Measurements from ENCODE around the gene GPX8.

Gene GPX8

DNA sequence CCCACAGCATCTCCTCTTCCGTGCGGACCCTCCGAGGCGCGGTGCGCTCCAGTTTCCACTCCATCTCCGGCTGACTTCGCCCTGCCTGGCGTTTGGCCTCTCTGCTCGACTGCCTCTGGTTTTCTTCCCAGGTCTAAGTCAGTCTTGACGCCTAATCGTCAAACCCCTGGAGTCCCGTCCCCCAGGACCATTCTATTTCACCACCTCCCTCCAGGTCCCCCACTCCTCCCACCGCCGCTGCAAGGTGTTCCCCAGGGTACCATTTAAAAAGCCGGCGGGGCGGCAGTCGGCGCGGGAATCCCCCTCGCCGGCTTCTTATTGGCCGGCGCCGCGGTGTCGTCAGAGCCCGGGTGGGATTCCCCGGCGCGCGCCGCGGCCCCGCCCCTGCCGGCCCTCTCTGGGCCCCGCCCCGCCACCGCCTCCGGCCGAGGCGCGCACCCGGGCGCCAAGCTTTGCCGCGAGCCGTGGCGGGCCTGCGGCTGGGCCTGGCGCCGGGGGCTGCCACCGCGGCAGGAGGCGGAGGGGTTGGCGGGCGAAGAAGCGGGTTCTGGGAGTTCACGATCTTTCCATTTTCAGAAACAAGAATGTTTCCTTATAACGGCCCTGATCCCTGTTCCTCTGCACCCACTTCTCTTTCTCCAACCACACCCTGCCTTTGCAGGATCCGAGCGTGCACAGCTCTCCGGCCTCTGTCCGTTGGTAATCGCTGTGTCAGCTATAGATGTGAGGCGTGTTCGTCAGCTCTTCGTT, 13.1 kb downstream of the GPX8 start, which contains the start of gene CDC20B:
CDC20B (minus strand) TSS at position 241 of the 750 bp plus-strand sequence; CDS start at position 64, 177 bp downstream.
- DNase-seq, result peak; percentile 71

DNA sequence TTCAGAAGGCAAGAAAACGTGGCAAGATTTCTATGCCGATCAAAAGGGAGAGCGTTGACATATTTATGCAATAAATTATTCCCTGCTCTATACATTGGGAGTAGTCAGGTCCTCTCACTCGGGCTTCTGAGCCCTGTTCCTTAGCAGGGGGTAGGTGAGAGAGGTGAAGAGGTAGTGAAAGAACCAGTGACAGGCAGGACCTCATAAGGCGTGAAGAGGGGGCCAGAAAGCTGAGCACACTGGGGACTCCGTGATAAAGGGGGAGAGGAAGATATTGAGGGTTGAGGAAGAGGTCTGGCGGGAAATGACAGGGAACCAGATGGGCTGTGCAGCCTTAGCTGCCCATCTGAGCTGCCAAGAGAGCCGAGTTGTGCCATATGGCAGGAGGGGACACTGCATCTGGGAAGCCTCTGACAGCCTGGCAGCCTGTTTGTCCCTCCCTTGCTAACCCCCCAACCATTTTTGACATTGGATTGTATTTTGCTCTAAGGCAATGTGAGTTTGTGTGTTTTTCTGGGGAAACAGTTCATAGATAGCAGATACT, 13.8 kb downstream of the GPX8 start:
- DNase-seq, result no peak

GRCh38 chr5:55175781-55176175, 15.8 kb downstream of the GPX8 start:
- no peak for DNase-seq

GRCh38 chr5:55176176-55176818, 16.3 kb downstream of the GPX8 start:
- DNase-seq, result peak; percentile 28

DNA sequence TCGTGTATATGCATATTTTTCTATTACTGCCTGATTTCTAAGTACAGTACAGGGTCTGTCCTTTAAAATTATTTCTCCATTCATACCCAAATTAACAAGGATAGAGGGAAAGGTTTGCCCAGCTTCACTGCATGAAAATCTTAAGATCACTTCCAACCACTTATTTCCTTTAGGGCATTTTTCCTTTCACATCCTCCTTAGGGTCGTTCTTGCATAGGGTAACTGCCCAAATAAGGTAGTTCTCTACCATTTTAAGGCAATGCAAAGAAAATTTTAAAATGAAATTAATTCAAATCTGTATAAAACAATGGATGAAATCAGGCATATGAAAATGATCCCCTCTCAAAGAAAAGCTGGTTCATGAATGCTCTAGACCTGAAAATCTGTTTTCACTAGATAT, 17.1 kb downstream of the GPX8 start:
- DNase-seq, result no peak

- DNase-seq, result no peak
Observed at GRCh38 chr5:55180016-55180415, 20.0 kb downstream of the GPX8 start.

GRCh38 chr5:55187370-55187769, 27.4 kb downstream of the GPX8 start:
- DNase-seq, result no peak

GRCh38 chr5:55188656-55189540, 28.9 kb downstream of the GPX8 start:
- peak; percentile 15 for DNase-seq

DNA sequence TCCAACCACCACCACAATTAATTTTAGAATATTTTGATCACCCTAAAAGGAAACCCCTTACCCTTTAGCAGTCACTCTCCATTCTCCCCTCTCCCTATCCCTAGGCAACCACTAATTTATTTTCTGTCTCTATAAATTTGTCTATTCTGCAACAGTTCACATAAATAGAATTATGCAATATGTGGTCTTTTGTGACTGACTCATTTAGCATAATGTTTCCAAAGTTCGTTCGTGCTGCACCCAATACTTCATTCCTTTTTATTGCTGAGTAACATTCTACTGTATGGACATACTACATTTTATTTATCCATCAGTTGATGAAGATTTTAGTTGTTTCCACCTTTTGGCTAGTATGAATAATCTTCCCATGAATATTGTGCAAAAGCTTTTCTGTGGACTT, 31.2 kb downstream of the GPX8 start:
- DNase-seq, result no peak

GRCh38 chr5:55205001-55205400, 45.0 kb downstream of the GPX8 start:
- no peak for DNase-seq

GRCh38 chr5:55211184-55211874, 51.4 kb downstream of the GPX8 start:
- DNase-seq, result no peak

Measured in NCI-H1436 (cell line).